Measurements from ENCODE around the gene DOCK11.
"Not testable (repeated sequence)": the region's sequence is repeated elsewhere in the genome, so short reads cannot be mapped to it uniquely, and the experiment has no call there.

The DOCK11 gene

GRCh38 chrX:118715917-118716316 is 220.3 kb downstream of the DOCK11 start:
- not testable (repeated sequence) for DNase-seq

- DNase-seq = not testable (repeated sequence)
Measured at GRCh38 chrX:118716833-118717232, 221.2 kb downstream of the DOCK11 start.

GRCh38 chrX:118717678-118718391 is 222.2 kb downstream of the DOCK11 start:
- no peak for DNase-seq

- no peak for DNase-seq
Measured at GRCh38 chrX:118718737-118719136, 223.1 kb downstream of the DOCK11 start.

- DNase-seq = no peak
Measured at GRCh38 chrX:118720058-118720707, 224.6 kb downstream of the DOCK11 start.

GRCh38 chrX:118723376-118723775 is 227.8 kb downstream of the DOCK11 start:
- no peak for DNase-seq

- DNase-seq = no peak
Measured at GRCh38 chrX:118724365-118724764, 228.8 kb downstream of the DOCK11 start.

- no peak for DNase-seq
Measured at GRCh38 chrX:118724775-118725174, 229.2 kb downstream of the DOCK11 start.

GRCh38 chrX:118726396-118726795 is 230.8 kb downstream of the DOCK11 start:
- DNase-seq = no peak

GRCh38 chrX:118726887-118727685 is 231.5 kb downstream of the DOCK11 start, which contains the start of gene IL13RA1:
Gene IL13RA1 (plus strand): TSS chrX:118727606. CDS start chrX:118727639, 33 bp downstream.
- DNase-seq = peak; percentile 40

- DNase-seq = no peak
Measured at GRCh38 chrX:118727686-118728339, 232.2 kb downstream of the DOCK11 start.

- DNase-seq = no peak
Measured at GRCh38 chrX:118729042-118729652, 233.5 kb downstream of the DOCK11 start.

GRCh38 chrX:118730500-118731247 is 235.1 kb downstream of the DOCK11 start:
- DNase-seq = no peak

GRCh38 chrX:118732551-118732950 is 236.9 kb downstream of the DOCK11 start:
- DNase-seq = not testable (repeated sequence)

- DNase-seq = no peak
Measured at GRCh38 chrX:118734909-118735308, 239.3 kb downstream of the DOCK11 start.

Data from DMS79 (cell line).